Thyroid gland (tissue), 4 donors: ENCODE data around the gene SULF2.

Source experiments
- CTCF ChIP-seq, 6 experiments: fragments of 200-600 bp in 3 of 6; fragments of 450-650 bp in 3 of 6; sonication (generic) in 3 of 6; IDR thresholded peaks; one replicate each; pipeline ENCODE4 v1.5.1; 2016 to 2019; ENCODE audit warnings: antibody characterized with exemption in 6 of 6, mild to moderate bottlenecking in 2 of 6, inconsistent platforms in 1 of 6, moderate library complexity in 1 of 6
- POLR2A ChIP-seq, 2 donors: fragments of 450-650 bp; IDR thresholded peaks; one replicate each; pipeline ENCODE4 v1.6.1; 2017; ENCODE audit warnings: antibody characterized with exemption in 2 of 2, mild to moderate bottlenecking in 2 of 2, moderate library complexity in 1 of 2

DNA sequence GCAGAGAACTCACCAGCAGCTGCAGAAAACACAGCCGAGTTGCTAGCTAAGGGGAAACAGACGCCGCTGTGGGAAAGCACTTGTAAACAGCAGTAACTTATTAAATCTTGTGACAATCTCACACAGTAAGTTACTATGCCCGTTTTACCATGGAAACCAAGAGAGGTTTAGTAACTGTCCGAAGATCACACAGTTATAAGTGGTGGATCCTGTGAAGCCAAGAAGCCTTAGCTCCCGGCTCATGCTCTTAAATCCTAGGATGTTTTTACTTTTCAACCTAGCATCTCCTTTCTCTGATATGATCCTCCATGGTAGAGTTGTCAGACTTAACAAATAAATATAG lies 1.5 kb upstream of the SULF2 start:
- TF ChIP-seq CTCF (IDR thresholded peaks at IDR 0.05) = no peak
- TF ChIP-seq POLR2A (IDR thresholded peaks at IDR 0.05) = no peak
